Choroid plexus epithelial cell (primary cell): ENCODE results near the gene BPIFB6.

Experiments
- DNase-seq: peaks from one replicate; pipeline ENCODE4 v3.0.0-alpha.2; 2010; ENCODE audit warnings: low read depth
- H3K4me3 ChIP-seq: 2 replicates; pipeline ENCODE4 v1.5.1; 2011; ENCODE audit warnings: low read depth, mild to moderate bottlenecking, control low read depth, low read length, moderate library complexity
- CTCF ChIP-seq: conservative IDR thresholded peaks from 2 replicates; pipeline ENCODE4 v1.5.1; 2011; ENCODE audit warnings: low read depth, mild to moderate bottlenecking, control low read depth, inconsistent platforms, low read length, moderate library complexity

Gene BPIFB6

DNA sequence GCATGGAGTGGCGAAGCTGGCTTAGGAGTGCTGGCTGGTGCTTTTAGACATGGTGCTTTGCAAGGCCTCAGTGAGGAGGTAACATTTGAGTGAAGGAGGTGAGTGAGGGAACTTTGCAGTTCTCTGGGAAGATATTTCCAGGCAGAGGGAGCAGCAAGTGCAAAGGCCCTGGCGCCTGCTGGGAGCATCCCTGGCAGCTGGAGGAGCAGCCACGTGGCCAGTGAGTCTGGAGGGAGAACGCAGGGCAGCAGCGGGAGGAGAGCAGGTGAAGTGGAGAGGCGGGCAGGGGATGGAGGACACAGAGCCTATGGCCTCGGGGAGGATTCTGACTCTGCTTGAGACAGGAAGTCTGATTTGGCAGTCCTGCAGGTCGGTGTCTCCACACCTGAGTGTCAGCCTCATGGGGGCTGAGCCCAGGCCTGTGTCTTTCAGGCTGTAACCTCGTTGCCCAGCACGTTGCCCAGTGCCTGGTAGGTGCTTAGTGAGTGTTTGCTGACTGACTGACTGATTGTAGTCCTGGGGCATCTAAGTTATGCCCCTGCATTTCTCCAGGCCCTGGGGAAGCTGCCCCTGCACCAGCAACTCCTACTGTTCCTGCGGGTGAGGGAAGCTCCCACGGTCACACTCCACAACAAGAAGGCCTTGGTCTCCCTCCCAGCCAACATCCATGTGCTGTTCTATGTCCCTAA is 36.9 kb downstream of the BPIFB6 start:
- no peak for DNase-seq
- no peak for TF ChIP-seq CTCF
- H3K4me3 ChIP-seq = no peak overlapping the region

GRCh38 chr20:33069673-33070072 is 38.2 kb downstream of the BPIFB6 start:
- H3K4me3 ChIP-seq = no peak overlapping the region
- no peak for DNase-seq
- TF ChIP-seq CTCF = no peak

DNA sequence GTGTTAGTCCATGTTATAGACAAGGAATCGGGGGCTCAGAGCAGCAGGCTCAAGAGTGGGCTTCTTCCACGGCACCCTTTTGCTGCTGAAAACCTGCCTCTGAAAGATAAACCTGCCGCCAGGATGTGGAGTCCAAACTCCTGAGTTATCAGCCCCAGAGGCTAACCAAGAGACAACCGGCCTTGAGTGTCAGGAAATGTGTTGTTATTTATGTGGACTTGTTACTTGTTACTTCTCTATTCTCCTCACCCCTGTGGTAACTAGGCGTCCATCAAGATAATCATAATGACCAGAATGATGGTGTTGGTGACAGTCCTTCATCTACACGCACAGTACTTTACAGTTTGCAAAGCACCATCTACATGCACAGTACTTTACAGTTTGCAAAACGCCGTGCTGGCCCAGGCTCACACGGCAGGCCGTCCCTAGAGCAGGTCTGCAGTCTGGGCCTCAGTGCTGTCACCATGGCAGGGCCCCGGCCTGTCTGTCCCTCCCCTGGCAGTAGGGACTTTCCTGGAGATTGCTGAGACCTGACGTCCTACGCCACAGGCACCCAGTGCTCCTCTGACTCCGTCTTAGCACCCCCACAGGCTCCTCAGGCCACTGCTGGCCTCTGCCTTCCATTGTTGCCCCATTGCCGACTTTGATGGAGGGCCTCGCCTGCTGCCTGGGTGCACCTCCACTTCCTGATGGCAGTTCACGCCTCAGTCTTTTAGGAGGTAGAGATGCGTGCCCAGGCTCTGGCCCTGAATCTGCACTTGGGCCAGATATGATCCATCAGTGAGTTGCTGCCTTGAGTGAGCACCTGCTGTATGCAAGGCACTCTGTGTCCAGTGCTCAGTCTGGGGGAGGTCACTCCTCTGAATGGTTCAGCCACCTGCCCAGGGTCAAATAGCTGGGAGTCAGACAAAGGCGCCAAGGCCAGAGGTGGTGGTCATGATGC is 38.9 kb downstream of the BPIFB6 start:
- no peak for DNase-seq
- H3K4me3 ChIP-seq = no peak overlapping the region
- no peak for TF ChIP-seq CTCF

DNA sequence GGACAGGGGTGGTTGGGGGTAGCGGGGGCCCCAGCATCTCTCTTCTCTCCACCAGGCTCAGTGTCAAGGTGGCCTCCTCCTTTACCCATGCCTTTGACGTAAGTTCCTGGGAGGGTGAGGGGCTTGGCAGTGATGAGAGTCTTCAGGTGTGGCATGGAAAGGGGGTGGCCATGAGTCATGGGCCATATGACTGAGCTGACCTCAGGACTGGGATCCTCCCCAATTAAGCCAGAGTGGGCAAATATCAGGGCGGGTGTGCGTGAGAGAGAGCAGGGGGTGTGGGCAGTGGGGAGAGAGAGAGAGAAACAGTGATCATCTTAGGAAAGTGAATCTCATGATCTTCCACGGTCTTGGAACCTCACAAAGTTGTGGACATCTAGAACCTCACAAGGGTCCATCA is 39.8 kb downstream of the BPIFB6 start:
- H3K4me3 ChIP-seq = no peak overlapping the region
- TF ChIP-seq CTCF = no peak
- no peak for DNase-seq

DNA sequence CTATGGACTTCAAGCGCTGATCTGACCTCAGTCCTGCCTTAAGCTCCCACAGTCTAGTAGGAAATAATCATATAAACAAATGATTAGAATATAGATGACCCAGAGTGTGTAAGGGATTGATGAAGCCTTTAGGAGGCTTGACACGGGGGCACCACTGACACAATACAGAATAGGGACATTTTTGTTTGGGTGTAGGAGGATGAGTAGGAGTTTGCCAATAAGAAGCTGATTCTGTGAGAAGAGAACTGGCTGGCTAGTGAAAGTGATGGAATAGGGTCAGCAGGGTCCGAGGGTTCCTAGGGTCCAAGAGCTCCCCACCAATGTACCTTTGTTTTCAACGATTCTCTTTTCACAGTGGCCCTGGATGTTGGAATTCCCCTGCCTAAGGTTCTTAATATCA is 40.9 kb downstream of the BPIFB6 start:
- H3K4me3 ChIP-seq = no peak overlapping the region
- no peak for DNase-seq
- no peak for TF ChIP-seq CTCF

GRCh38 chr20:33072813-33073212 is 41.4 kb downstream of the BPIFB6 start:
- TF ChIP-seq CTCF = no peak
- H3K4me3 ChIP-seq = no peak overlapping the region
- DNase-seq = no peak
